Lower leg skin (tissue), 3 donors: ENCODE measurements around the gene LMO1.

Experiments
- POLR2A ChIP-seq, 2 donors: fragments of 450-650 bp; IDR thresholded peaks; one replicate each; pipeline ENCODE4 v1.6.1; 2016 to 2017; ENCODE audit warnings: antibody characterized with exemption in 2 of 2, mild to moderate bottlenecking in 1 of 2, moderate library complexity in 1 of 2
- TF ChIP-seq, protein P1 (sequence below), 3 donors: fragments of 450-650 bp; IDR thresholded peaks; one replicate each; pipeline ENCODE4 v1.5.1; 2016; ENCODE audit warnings: antibody characterized with exemption in 3 of 3, mild to moderate bottlenecking in 3 of 3, moderate library complexity in 2 of 3

DNA sequence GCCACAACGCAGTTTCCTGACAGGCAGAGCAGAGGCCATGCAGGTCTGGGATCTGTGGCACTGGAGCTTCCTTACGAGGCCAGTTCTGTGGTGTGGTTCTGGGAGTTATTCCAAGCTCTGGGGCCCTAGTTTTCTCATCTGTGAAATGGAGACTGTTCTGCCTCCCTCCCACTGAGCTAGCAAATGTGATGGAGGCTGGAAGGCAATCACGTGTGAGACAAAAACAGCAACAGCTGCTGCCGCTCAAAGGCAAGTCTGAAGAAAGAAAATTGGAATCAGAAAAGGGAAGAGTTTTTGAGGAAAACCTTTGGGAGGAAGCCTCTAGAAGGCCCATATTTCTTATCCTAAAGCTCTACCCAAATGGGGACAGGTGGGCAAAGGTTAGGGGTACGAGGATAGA is 86.5 kb downstream of the LMO1 start:
- no peak for TF ChIP-seq POLR2A (IDR thresholded peaks at IDR 0.05)
- TF ChIP-seq, protein P1, sequence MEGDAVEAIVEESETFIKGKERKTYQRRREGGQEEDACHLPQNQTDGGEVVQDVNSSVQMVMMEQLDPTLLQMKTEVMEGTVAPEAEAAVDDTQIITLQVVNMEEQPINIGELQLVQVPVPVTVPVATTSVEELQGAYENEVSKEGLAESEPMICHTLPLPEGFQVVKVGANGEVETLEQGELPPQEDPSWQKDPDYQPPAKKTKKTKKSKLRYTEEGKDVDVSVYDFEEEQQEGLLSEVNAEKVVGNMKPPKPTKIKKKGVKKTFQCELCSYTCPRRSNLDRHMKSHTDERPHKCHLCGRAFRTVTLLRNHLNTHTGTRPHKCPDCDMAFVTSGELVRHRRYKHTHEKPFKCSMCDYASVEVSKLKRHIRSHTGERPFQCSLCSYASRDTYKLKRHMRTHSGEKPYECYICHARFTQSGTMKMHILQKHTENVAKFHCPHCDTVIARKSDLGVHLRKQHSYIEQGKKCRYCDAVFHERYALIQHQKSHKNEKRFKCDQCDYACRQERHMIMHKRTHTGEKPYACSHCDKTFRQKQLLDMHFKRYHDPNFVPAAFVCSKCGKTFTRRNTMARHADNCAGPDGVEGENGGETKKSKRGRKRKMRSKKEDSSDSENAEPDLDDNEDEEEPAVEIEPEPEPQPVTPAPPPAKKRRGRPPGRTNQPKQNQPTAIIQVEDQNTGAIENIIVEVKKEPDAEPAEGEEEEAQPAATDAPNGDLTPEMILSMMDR (IDR thresholded peaks at IDR 0.05), result no peak
